DOHH2 (cell line): ENCODE results near the gene ATP6V0A4.

Source experiments
- H3F3A ChIP-seq: fragments of 200-600 bp; sonication (generic), shearing (Covaris generic); 2 replicates; pipeline ENCODE4 v1.6.0; 2016; ENCODE audit warnings: antibody characterized with exemption, mild to moderate bottlenecking; ENCODE audit not compliant: control insufficient read depth, insufficient read depth
- H3K27ac ChIP-seq: fragments of 200-600 bp; sonication (generic); 2 replicates; pipeline ENCODE4 v1.5.1; 2014; ENCODE audit warnings: low read depth, mild to moderate bottlenecking, low read length, moderate library complexity
- H3K27me3 ChIP-seq: fragments of 200-600 bp; sonication (generic); 2 replicates; pipeline ENCODE4 v1.6.1; 2014; ENCODE audit warnings: mild to moderate bottlenecking, low read length, mixed read lengths; ENCODE audit not compliant: control insufficient read depth
- H3K36me3 ChIP-seq: fragments of 200-600 bp; sonication (generic); 2 replicates; pipeline ENCODE4 v1.6.1; 2014; ENCODE audit warnings: mild to moderate bottlenecking, low read length, moderate library complexity, mixed read lengths; ENCODE audit not compliant: control insufficient read depth
- H3K4me1 ChIP-seq: fragments of 200-600 bp; sonication (generic); 2 replicates; pipeline ENCODE4 v1.6.1; 2014; ENCODE audit warnings: mild to moderate bottlenecking, low read length, mixed read lengths; ENCODE audit not compliant: control insufficient read depth
- H3K4me2 ChIP-seq: fragments of 200-600 bp; sonication (generic); 2 replicates; pipeline ENCODE4 v1.6.0; 2014; ENCODE audit warnings: mild to moderate bottlenecking, low read length, moderate library complexity
- H3K4me3 ChIP-seq: fragments of 200-600 bp; sonication (generic); 2 replicates; pipeline ENCODE4 v1.5.1; 2014; ENCODE audit warnings: mild to moderate bottlenecking, low read length, mixed read lengths
- H3K79me2 ChIP-seq: fragments of 200-600 bp; sonication (generic); 2 replicates; pipeline ENCODE4 v1.6.1; 2014; ENCODE audit warnings: mild to moderate bottlenecking, low read length, mixed read lengths; ENCODE audit not compliant: control insufficient read depth
- H3K9me2 ChIP-seq: fragments of 200-600 bp; sonication (generic); replicated peaks from 2 replicates; pipeline ENCODE4 v1.6.1; 2014; ENCODE audit warnings: mild to moderate bottlenecking, low read length, mixed read lengths; ENCODE audit not compliant: control insufficient read depth
- H3K9me3 ChIP-seq: fragments of 200-600 bp; sonication (generic); 2 replicates; pipeline ENCODE4 v1.6.1; 2014; ENCODE audit warnings: antibody characterized with exemption, low read length, mixed read lengths; ENCODE audit not compliant: control insufficient read depth, insufficient read depth
- H4K20me1 ChIP-seq: fragments of 200-600 bp; sonication (generic); 2 replicates; pipeline ENCODE4 v1.6.0; 2014; ENCODE audit warnings: low read depth, mild to moderate bottlenecking, antibody characterized with exemption, low read length, moderate library complexity; ENCODE audit not compliant: control insufficient read depth, insufficient read depth
- EZH2phosphoT487 ChIP-seq: fragments of 200-600 bp; sonication (generic); IDR thresholded peaks from 2 replicates; pipeline ENCODE4 v1.6.1; 2017; ENCODE audit warnings: borderline replicate concordance, mild to moderate bottlenecking, antibody characterized with exemption, low read length, moderate library complexity, mixed read lengths
- TF ChIP-seq, protein P1 (sequence below): fragments of 200-600 bp; sonication (generic); IDR thresholded peaks from one replicate; pipeline ENCODE4 v1.5.1; 2014; ENCODE audit warnings: antibody characterized with exemption, mild to moderate bottlenecking, low read depth, low read length; ENCODE audit not compliant: poor library complexity, severe bottlenecking

Gene ATP6V0A4

DNA sequence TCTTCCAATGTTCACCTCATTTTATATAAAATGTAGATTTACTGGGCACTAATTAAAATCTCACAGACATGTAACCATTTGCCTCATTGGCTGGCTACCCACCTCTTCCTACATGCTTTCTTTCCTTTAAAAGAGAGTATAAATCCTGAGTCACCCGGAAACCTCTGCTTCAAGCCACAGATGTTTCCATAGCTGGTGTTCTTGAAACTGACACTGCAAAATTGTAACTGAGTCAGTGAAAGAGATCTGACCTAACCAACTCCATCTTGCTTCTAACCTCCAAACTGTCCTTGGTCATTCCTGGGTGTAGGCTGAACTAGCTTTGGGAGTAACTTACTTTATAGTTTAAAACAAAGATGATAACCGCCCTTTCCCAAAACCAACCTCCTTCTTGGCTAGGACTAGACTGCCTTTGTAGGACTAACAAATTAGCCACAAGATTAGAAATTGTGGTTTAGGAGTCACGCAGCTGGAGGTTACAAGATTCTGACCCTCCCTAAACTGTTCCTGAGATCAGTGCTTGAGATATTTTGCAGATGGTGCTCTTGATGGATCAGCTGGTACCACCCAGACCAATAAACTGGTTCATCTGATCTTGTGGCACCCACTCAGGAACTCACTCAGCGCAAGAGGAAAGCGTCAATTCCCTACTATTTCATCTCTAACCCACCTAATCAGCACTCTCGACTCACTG, 130.3 kb downstream of the ATP6V0A4 start:
- Histone ChIP-seq H3K79me2 (no peaks in the 10 kb centered on the region), H3F3A (no peaks in the 10 kb centered on the region), H4K20me1 (no peaks in the 10 kb centered on the region), H3K27ac (no peak overlapping the region), H3K4me3 (no peak overlapping the region), H3K36me3 (no peaks in the 10 kb centered on the region), H3K4me1 (no peaks in the 10 kb centered on the region), H3K9me3 (no peaks in the 10 kb centered on the region), H3K9me2 (no peaks in the 10 kb centered on the region), H3K27me3 (no peaks in the 10 kb centered on the region), H3K4me2 (no peak overlapping the region)
- no peak for TF ChIP-seq EZH2phosphoT487
- TF ChIP-seq, protein P1, sequence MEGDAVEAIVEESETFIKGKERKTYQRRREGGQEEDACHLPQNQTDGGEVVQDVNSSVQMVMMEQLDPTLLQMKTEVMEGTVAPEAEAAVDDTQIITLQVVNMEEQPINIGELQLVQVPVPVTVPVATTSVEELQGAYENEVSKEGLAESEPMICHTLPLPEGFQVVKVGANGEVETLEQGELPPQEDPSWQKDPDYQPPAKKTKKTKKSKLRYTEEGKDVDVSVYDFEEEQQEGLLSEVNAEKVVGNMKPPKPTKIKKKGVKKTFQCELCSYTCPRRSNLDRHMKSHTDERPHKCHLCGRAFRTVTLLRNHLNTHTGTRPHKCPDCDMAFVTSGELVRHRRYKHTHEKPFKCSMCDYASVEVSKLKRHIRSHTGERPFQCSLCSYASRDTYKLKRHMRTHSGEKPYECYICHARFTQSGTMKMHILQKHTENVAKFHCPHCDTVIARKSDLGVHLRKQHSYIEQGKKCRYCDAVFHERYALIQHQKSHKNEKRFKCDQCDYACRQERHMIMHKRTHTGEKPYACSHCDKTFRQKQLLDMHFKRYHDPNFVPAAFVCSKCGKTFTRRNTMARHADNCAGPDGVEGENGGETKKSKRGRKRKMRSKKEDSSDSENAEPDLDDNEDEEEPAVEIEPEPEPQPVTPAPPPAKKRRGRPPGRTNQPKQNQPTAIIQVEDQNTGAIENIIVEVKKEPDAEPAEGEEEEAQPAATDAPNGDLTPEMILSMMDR = no peak

DNA sequence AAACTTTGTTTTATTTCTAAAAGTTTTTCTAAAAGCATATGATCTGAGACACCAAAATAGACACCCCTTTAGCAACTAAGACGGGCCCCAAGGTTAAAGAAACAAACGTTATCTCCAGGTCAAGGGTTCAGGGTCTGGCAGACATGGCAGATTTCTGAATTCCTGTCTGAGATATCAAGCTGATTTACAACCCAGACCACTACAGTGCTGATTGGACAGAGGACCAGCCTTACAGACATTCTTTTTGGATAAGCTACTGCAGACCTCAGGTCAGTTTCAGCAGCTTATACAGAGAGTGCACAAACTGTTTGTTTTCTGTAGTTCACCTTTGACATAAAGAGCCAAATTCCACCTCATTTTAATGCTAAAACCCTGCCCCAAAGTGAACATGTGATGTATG, 131.6 kb downstream of the ATP6V0A4 start:
- Histone ChIP-seq H3K79me2 (no peaks in the 10 kb centered on the region), H3K4me2 (no peak overlapping the region), H3K4me1 (no peaks in the 10 kb centered on the region), H3K27me3 (no peaks in the 10 kb centered on the region), H3K9me2 (no peaks in the 10 kb centered on the region), H3F3A (no peaks in the 10 kb centered on the region), H3K27ac (no peak overlapping the region), H3K36me3 (no peaks in the 10 kb centered on the region), H4K20me1 (no peaks in the 10 kb centered on the region), H3K4me3 (no peak overlapping the region), H3K9me3 (no peaks in the 10 kb centered on the region)
- TF ChIP-seq, protein P1 = no peak
- no peak for TF ChIP-seq EZH2phosphoT487

DNA sequence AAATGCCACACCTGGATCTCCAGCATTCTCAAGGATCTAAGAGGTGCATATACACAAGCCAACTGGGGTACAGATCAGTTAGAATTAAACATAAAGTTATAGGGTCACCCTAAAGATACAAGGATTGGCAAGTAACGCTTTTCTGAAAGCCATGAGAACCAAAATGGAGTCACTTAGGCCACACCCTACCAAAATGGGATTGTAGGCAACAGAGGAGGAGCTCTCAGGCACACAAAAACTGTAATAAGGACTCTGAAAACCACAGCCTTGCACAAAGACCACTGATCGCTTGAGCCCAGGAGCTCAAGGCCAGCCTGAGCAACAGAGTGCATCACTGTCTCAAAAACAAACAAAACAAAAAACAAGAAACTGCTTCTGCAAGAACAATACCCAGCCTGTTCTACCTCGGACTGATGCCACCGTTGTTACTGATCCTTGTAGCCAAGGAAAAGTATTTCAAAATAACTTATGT, 132.3 kb downstream of the ATP6V0A4 start:
- Histone ChIP-seq H3K36me3 (no peaks in the 10 kb centered on the region), H3K27me3 (no peaks in the 10 kb centered on the region), H3K9me3 (no peaks in the 10 kb centered on the region), H3K9me2 (no peaks in the 10 kb centered on the region), H3K4me3 (no peak overlapping the region), H3K4me1 (no peaks in the 10 kb centered on the region), H3K4me2 (no peak overlapping the region), H3F3A (no peaks in the 10 kb centered on the region), H3K79me2 (no peaks in the 10 kb centered on the region), H3K27ac (no peak overlapping the region), H4K20me1 (no peaks in the 10 kb centered on the region)
- TF ChIP-seq, protein P1 = no peak
- TF ChIP-seq EZH2phosphoT487 = no peak

DNA sequence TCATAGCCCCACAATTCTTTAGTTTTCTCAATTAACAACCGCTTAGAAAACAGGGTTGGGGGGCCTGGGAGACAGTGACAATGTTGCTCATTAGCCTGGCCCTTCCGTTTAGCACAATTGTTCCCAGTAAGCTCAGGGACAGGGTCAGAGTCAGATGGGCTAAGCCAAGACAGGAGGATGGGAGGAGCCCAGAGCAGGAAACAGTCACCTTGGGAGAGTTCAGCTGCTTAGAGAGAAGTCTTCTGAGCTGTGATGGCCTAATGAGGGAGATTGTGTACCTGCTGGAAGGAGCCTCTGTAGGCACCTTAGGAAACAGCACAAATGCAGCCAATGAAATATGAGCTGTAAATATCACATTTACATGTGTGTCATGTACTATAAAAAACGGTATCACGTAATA, 132.7 kb downstream of the ATP6V0A4 start:
- Histone ChIP-seq H3K4me3 (no peak overlapping the region), H3K9me2 (no peaks in the 10 kb centered on the region), H3F3A (no peaks in the 10 kb centered on the region), H3K4me1 (no peaks in the 10 kb centered on the region), H3K36me3 (no peaks in the 10 kb centered on the region), H3K4me2 (no peak overlapping the region), H3K27ac (no peak overlapping the region), H4K20me1 (no peaks in the 10 kb centered on the region), H3K9me3 (no peaks in the 10 kb centered on the region), H3K79me2 (no peaks in the 10 kb centered on the region), H3K27me3 (no peaks in the 10 kb centered on the region)
- no peak for TF ChIP-seq EZH2phosphoT487
- TF ChIP-seq, protein P1 = no peak
